Measurements from ENCODE around the gene GTPBP6.
"Not testable (repeated sequence)": the region's sequence is repeated elsewhere in the genome, so short reads cannot be mapped to it uniquely, and the experiment has no call there.

Gene GTPBP6

DNA sequence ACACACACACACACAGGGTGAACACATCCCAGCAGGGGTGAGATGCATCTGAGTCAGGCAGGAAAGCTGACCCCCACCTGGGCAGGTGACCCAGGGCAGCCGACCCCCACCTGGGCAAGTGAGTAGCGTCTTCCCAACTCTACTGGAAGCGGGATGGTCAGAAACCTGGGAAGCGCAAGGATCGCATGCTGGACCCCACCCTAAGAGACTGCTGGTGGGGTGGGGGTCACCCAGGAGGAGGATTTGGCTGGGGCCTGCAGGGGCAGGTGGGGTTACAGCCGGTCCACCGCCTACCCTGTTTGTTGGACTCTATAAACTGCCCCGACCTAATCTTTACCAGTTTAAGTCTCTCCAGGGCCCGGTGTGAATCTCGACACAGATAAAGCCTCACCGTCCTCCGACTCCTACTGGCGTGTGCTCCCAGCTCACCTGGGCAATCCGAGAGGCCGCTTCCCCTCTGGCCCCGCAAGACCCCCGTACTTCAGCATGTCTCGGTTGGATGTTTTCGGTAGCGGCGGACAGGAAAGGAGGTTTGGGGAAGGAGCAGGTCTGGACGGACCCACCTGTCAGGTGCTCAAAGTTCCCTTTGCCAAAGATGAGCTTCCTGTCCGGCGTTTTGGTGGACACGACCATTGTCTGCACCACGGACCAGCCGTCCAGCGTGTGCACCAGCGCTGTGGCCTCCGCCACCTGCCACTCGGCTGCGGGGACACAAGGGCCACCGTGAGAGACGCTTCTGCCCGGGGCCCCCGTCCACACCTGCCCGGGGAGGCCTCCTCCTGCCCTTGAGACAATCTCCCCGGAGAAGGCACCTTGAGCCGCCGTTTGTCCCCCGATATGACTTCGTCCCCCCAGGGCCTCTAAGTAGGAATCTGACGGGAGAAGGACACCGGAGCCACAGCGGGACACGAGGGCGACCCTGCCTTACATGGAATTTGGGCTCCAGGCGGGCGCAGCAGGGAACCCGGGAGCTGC, 2.0 kb downstream of the GTPBP6 start:
- DNase-seq, result no peak

GRCh38 chrX:314781-315595, 3.6 kb downstream of the GTPBP6 start:
- no peak for DNase-seq

- no peak for DNase-seq
These were observed 4.5 kb downstream of the GTPBP6 start for GRCh38 chrX:314049-314448.

DNA sequence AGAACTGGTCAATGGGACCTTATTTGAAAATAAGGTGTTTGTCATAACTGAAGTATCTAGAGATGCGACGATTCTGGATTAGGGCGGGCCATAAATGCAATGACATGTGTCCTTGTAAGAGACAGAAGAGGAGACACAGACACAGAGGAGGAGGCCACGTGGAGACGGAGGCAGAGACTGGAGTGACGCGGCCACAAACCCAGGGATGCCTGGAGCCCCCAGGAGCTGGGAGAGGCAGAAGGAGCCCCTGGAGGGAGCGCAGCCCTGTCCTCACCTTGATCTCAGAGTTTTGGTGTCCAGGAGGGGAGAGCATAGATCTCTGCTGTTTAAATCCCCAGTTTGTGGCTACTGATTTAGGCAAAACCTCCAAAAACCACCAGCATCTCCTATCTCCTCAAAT, 5.0 kb downstream of the GTPBP6 start:
- DNase-seq, result no peak

GRCh38 chrX:312621-313331, 5.8 kb downstream of the GTPBP6 start:
- no peak for DNase-seq

- no peak for DNase-seq
These were observed 7.2 kb downstream of the GTPBP6 start for GRCh38 chrX:311156-312129.

DNA sequence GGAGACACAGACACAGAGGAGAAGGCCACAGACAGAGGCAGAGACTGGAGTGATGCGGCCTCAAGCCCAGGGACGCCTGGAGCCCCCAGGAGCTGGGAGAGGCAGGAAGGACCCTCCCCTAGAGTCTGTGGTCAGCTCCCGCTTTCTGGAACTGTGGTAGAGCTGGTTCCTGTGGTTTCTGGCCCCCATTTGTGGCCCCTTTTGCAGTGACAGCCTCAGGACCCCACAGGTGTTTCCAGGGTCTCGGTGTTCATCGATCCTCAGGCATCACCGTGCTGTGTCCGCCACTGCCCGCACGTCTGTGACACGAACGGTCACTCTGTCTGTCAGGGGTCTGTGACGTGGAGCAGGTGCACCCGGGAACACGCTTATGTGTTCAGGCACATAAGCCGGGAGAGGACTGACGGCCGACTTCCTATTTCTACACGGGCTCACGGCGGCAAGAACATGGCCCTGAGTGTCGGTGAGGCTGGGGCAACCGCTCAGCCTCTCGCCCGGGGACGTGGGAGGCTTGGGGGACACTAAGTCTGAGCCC, 7.9 kb downstream of the GTPBP6 start:
- DNase-seq, result no peak

DNA sequence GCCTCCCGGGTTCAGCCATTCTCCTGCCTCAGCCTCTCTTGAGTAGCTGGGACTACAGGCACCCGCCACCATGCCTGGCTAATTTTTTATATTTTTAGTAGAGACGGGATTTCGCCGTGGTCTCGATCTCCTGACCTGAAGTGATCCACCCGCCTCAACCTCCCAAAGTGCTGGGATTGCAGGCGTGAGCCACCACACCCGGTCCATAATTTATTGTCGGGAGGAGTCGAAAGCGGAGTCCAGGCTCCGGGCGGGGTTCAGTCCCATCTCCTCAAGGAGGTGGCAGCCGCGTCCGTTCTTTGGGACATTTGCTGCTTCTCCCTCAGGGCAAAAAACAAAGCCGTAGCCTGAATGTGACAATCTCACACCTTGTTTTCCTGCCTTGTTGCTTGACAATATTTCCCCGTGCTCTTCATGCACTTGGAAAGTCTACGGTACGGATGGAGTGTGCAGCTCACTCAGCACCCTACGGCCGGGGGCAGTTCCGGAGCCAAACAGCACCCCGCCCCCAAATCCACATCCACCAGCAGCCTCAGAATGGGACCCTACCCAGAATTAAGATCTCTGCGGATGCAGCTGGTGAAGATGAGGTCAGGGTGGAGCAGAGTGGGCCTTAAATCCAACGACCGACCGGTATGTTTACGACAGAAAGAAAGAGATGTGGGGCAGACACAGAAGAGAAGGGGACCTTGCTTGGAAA, 9.6 kb downstream of the GTPBP6 start:
- no peak for DNase-seq

DNA sequence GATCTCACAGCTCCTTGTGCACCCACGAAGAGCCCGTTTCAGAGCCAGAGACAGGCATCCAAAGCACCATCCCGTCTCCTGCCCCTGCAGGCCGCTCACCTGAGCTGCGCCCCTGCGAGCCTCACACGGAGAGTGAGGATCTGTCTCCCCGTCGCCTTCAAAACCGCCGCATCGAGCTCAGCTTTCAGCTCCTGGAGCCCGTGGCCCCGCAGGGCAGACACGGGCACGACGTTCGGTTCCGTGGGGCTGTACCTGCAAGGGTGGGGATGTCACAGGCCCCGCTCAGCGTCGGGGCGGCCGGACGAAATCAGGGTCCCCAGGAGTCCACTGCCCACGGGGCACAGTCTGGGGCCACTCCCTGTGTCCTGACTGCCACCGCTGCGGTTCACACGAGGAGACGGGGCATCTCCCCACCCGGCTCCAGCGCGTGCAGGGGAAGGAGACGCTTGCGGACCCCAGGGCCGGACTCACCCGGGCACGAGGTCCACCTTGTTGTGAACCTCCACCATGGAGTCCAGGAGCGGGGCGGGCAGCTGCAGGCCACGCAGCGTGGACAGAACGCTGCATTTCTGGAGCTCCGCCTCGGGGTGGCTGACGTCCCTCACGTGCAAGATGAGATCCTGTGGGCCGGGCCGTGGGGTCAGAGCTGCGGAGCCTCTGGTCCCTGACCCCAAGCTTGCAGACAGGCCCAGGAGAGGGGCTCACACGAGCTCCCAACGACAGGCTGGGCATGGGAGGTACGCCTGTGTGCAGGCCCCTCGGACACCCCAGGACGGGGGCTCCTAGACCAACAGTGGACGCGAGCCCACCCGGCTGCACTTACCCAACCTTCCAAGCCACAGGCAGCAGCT, 11.1 kb downstream of the GTPBP6 start:
- no peak for DNase-seq

DNA sequence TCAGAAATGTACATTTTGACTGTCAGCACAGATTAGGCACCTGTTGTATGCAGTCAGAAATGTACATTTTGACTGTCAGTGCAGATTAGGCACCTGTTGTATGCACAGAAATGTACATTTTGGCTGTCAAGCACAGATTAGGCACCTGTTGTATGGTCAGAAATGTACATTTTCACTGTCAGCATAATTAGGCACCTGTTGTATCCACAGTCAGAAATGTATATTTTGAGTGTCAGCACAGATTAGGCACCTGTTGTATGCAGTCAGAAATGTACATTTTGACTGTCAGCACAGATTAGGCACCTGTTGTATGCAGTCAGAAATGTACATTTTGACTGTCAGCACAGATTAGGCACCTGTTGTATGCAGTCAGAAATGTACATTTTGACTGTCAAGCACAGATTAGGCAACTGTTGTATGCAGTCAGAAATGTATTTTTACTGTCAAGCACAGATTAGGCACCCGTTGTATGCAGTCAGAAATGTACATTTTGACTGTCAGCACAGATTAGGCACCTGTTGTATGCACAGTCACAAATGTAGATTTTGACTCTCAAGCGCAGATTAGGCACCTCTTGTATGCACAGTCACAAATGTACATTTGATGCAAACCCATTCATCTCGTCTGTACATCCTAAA, 11.9 kb downstream of the GTPBP6 start:
- DNase-seq, result not testable (repeated sequence)

DNA sequence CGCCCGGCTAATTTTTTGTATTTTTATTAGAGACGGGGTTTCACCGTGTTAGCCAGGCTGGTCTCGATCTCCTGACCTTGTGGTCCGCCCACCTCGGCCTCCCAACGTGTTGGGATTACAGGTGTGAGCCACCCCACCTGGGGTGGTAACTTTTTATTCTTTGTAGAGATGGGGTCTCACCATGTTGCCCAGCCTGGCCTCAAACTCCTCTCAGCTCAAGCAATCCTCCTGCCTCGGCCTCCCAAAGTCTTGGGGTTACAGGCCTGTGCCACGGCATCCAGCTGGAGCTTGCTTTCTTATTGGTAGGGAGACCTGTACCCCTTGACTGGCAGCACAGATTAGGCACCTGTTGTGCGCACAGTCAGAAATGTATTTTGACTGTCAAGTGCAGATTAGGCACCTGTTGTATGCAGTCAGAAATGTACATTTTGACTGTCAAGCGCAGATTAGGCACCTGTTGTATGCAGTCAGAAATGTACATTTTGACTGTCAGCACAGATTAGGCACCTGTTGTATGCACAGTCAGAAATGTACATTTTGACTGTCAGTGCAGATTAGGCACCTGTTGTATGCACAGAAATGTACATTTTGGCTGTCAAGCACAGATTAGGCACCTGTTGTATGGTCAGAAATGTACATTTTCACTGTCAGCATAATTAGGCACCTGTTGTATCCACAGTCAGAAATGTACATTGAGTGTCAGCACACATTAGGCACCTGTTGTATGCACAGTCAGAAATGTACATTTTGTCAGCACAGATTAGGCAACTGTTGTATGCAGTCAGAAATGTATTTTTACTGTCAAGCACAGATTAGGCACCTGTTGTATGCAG, 12.6 kb downstream of the GTPBP6 start:
- not testable (repeated sequence) for DNase-seq

DNA sequence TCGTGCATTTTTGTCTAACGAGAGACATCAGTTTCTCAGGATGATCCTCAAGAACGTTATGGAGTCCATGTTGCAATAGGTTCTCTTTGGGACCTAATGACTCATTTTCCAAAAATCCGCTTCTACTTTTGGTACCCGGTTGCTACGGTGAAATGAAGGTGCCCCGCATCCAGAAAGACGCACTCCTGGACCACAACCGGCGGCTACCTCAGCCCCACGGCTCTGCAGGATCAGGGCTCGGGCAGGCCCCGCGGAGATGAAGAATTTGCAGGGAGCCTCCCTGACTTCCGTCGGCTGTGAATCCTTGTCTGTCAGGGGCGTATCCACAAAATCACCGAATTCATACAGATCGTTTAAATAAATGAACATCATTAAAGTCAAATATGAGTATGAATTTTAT, 15.6 kb downstream of the GTPBP6 start:
- DNase-seq, result no peak

DNA sequence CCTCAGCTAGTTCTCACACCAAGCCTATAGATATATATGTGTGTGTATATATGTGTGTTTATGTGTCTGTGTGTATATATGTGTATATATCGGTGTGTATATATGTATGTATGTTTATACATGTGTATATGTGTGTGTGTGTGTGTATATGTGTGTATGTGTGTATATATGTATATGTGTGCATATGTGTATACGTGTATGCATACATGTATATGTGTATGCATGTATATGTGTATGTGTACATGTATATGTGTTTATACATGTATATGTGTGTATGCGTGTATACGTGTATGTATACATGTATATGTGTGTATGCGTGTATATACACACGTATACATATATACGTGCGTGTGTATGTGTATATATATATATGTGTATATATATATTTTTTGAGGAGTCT, 18.3 kb downstream of the GTPBP6 start:
- no peak for DNase-seq

DNA sequence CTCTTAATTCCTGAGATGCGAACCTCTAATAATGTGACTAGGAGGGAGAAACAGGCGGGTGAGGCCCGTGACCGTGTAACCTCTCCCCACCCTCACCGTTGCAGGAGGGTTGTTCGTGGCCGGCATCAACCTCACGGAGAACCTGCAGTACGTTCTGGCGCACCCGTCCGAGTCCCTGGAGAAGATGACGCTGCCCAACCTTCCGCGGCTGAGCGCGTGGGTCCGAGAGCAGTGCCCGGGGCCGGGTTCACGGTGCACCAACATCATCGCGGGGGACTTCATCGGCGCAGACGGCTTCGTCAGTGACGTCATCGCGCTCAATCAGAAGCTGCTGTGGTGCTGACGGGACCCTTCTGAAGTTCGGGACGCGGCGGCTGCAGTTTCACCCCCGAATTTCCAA, 19.6 kb downstream of the GTPBP6 start:
- DNase-seq, result no peak

DNA sequence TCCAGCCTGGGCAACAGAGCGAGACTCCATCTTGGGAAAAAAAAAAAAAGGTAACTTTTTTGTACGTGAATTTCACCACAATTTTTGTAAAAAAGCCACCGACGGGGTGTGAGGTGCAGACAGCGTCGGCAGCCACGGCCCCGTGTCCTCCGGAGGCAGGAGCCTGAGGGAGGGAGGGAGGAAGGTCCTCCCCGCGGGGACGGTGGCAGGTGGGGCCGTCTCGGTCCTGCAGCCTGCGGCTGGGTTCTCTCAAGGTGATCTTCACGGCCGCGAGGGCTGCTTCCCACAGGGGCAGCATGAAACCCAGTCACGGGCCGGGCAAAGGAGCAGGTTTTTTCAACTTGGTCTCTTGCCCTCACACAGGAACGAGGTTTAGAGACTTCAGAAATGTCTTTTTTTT, 23.5 kb downstream of the GTPBP6 start:
- DNase-seq, result no peak

GRCh38 chrX:292900-293897, 25.4 kb downstream of the GTPBP6 start:
- no peak for DNase-seq

DNA sequence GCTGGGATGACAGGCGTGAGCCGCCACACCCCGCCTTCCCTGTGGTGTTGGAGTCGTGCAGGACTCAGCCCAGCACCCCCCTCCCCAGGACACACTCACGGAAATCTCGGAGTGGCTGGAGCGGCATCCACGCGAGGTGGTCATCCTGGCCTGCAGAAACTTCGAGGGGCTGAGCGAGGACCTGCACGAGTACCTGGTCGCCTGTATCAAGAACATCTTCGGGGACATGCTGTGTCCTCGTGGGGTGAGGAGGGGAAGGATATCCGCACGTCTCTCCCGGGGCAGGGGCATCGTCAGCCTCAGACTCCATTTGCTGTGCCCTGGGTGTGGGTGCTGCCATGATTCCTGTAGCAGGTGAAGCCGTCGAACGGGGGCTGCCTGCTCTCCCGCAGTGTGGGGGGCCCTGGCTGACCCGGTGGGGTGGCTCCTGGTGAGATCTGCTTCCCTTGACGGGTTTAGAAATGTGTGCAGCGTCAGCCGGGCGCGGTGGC, 27.1 kb downstream of the GTPBP6 start:
- no peak for DNase-seq

All from activated CD4-positive, alpha-beta T cell treated with anti-CD3 and anti-CD28 coated beads, Interleukin-2, amount 50 U/mL, for 48 hours (primary cell).